Skin of body (tissue), 2 donors: ENCODE measurements around the gene TENM3. TPM values are rescaled to one million over a fixed set of nuclear protein-coding genes. Genes with fewer than 3 reads are reported as not detected.

ENCODE experiments used
- DNase-seq: peaks from one replicate; lab custom pipeline; 2025; lab: John Stamatoyannopoulos, UW
- total RNA-seq: library from RNA; depleted of rRNA; stranded (reverse); fragments of >200 nt; gene quantifications from one replicate; pipeline ENCODE4 v1.2.3, GENCODE V29; 2014

The TENM3 gene
- total RNA-seq, 1 donor from 2014 or later, result 10.2 TPM

GRCh38 chr4:182730791-182731190, 487.6 kb downstream of the TENM3 start:
- no peak for DNase-seq

GRCh38 chr4:182736207-182736606, 493.0 kb downstream of the TENM3 start:
- no peak for DNase-seq

GRCh38 chr4:182738283-182739047, 495.3 kb downstream of the TENM3 start:
- DNase-seq, result no peak

GRCh38 chr4:182740256-182740655, 497.1 kb downstream of the TENM3 start:
- DNase-seq, result no peak

- DNase-seq, result no peak
Observed at GRCh38 chr4:182741054-182741453, 497.9 kb downstream of the TENM3 start.

- DNase-seq, result no peak
Observed at GRCh38 chr4:182741914-182742313, 498.7 kb downstream of the TENM3 start.

- no peak for DNase-seq
Observed at GRCh38 chr4:182743815-182744214, 500.6 kb downstream of the TENM3 start.

- no peak for DNase-seq
Observed at GRCh38 chr4:182745237-182745636, 502.0 kb downstream of the TENM3 start.

GRCh38 chr4:182746876-182747275, 503.7 kb downstream of the TENM3 start:
- no peak for DNase-seq

GRCh38 chr4:182748283-182748682, 505.1 kb downstream of the TENM3 start:
- DNase-seq, result no peak

GRCh38 chr4:182748949-182749348, 505.7 kb downstream of the TENM3 start:
- DNase-seq, result no peak

- no peak for DNase-seq
Observed at GRCh38 chr4:182749667-182750167, 506.5 kb downstream of the TENM3 start.

- no peak for DNase-seq
Observed at GRCh38 chr4:182752158-182752910, 509.1 kb downstream of the TENM3 start.

GRCh38 chr4:182754895-182755294, 511.7 kb downstream of the TENM3 start:
- DNase-seq, result no peak

GRCh38 chr4:182756161-182756690, 513.0 kb downstream of the TENM3 start:
- DNase-seq, result no peak

- DNase-seq, result no peak
Observed at GRCh38 chr4:182758273-182758672, 515.1 kb downstream of the TENM3 start.

- DNase-seq, result no peak
Observed at GRCh38 chr4:182760551-182761043, 517.4 kb downstream of the TENM3 start.

GRCh38 chr4:182764137-182764536, 520.9 kb downstream of the TENM3 start:
- DNase-seq, result no peak

GRCh38 chr4:182764642-182765041, 521.4 kb downstream of the TENM3 start:
- DNase-seq, result no peak

- no peak for DNase-seq
Observed at GRCh38 chr4:182765987-182766856, 523.0 kb downstream of the TENM3 start.

- DNase-seq, result no peak
Observed at GRCh38 chr4:182766857-182767250, 523.7 kb downstream of the TENM3 start.
